ENCODE results near the gene ALOX5AP.

The ALOX5AP gene

GRCh38 chr13:30734439-30734838 is 904 bp upstream of the ALOX5AP start:
- no peak for DNase-seq (ENCODE audit: extremely low spot score)
- CTCF ChIA-PET: interaction anchor here (1.2 to 2.5 kb wide), 2 partner anchors 31 to 54 kb away, joined by 3 to 6 read pairs; no protein-coding TSS in a partner anchor
- POLR2A ChIA-PET: no interaction called here
- TF ChIP-seq CTCF (IDR thresholded peaks at IDR 0.05; ENCODE audit: control extremely low read depth, extremely low read depth, low read depth, missing control alignments): no peak

- DNase-seq (ENCODE audit: extremely low spot score): no peak
- ChIA-PET CTCF (interaction anchor here (1.0 to 2.5 kb wide), 3 partner anchors 33 to 603 kb away, joined by 3 to 6 read pairs (median 3); no protein-coding TSS in a partner anchor), POLR2A (no interaction called here)
- TF ChIP-seq CTCF (IDR thresholded peaks at IDR 0.05; ENCODE audit: control extremely low read depth, extremely low read depth, low read depth, missing control alignments): no peak
Observed at GRCh38 chr13:30735872-30736175, 481 bp downstream of the ALOX5AP start.

GRCh38 chr13:30736461-30737320 is 1.3 kb downstream of the ALOX5AP start:
- no peak for DNase-seq (ENCODE audit: extremely low spot score)
- no peak for TF ChIP-seq CTCF (IDR thresholded peaks at IDR 0.05; ENCODE audit: control extremely low read depth, extremely low read depth, low read depth, missing control alignments)
- CTCF ChIA-PET: interaction anchor here (0.8 to 1.4 kb wide), 6 partner anchors 10 to 621 kb away, joined by 3 to 4 read pairs (median 4); no protein-coding TSS in a partner anchor
- POLR2A ChIA-PET: no interaction called here

GRCh38 chr13:30737511-30738337 is 2.4 kb downstream of the ALOX5AP start:
- POLR2A ChIA-PET: no interaction called here

GRCh38 chr13:30738526-30739236 is 3.3 kb downstream of the ALOX5AP start:
- TF ChIP-seq CTCF (IDR thresholded peaks at IDR 0.05; ENCODE audit: control extremely low read depth, extremely low read depth, low read depth, missing control alignments): no peak
- POLR2A ChIA-PET: no interaction called here
- DNase-seq (ENCODE audit: extremely low spot score): no peak
- CTCF ChIA-PET: interaction anchor here (0.8 to 1.9 kb wide), 5 partner anchors 10 to 70 kb away, joined by 3 to 7 read pairs (median 4); no protein-coding TSS in a partner anchor

More at GRCh38 chr13:30737511-30738337, 2.4 kb downstream of the ALOX5AP start:
- CTCF ChIA-PET: interaction anchor here (0.8 to 1.4 kb wide), 4 partner anchors 17 to 622 kb away, joined by 3 to 4 read pairs (median 4); no protein-coding TSS in a partner anchor
- no peak for DNase-seq (ENCODE audit: extremely low spot score)
- no peak for TF ChIP-seq CTCF (IDR thresholded peaks at IDR 0.05; ENCODE audit: control extremely low read depth, extremely low read depth, low read depth, missing control alignments)

GRCh38 chr13:30739237-30739528 is 3.8 kb downstream of the ALOX5AP start:
- CTCF ChIA-PET: interaction anchor here (0.8 to 1.9 kb wide), 6 partner anchors 9 to 69 kb away, joined by 3 to 7 read pairs (median 4); no protein-coding TSS in a partner anchor
- DNase-seq (ENCODE audit: extremely low spot score): no peak
- TF ChIP-seq CTCF (IDR thresholded peaks at IDR 0.05; ENCODE audit: control extremely low read depth, extremely low read depth, low read depth, missing control alignments): no peak
- POLR2A ChIA-PET: no interaction called here

Data from GM10248 (cell line).